ENCODE measurements around the gene PDE11A. TPM values are rescaled to one million over a fixed set of nuclear protein-coding genes. Genes with fewer than 3 reads are reported as not detected.
"Not testable (repeated sequence)": the region's sequence is repeated elsewhere in the genome, so short reads cannot be mapped to it uniquely, and the experiment has no call there.

The PDE11A gene
- total RNA-seq, 4 donors from 2014 or later = under 0.01 to 0.58 (median under 0.01) TPM; not detected in 1

- no peaks in the 10 kb centered on the region for H3K27me3 ChIP-seq
- intact Hi-C loops (cut with DNase I) = no loop called here
- no peak overlapping the region for H3K4me3 ChIP-seq
- no peak for DNase-seq (ENCODE audit: extremely low spot score)
- 80% methylated on average over 3 of the region's 3 CpGs for WGBS
- H3K9me3 ChIP-seq = no peaks in the 10 kb centered on the region
- TF ChIP-seq CTCF (IDR thresholded peaks at IDR 0.05) (no peak), POLR2AphosphoS5 (IDR thresholded peaks at IDR 0.05) (no peak), POLR2A (IDR thresholded peaks at IDR 0.05; ENCODE audit: low read depth) (no peak), EP300 (IDR thresholded peaks at IDR 0.05) (no peak)
- H3K4me1 ChIP-seq = no peaks in the 10 kb centered on the region
- H3K36me3 ChIP-seq = no peaks in the 10 kb centered on the region
- no peak overlapping the region for H3K27ac ChIP-seq (replicated peaks in 1 of 4)
Observed at GRCh38 chr2:177970670-177971454, 101.7 kb downstream of the PDE11A start.

- no peaks in the 10 kb centered on the region for H3K27me3 ChIP-seq
- no peaks in the 10 kb centered on the region for H3K4me1 ChIP-seq
- no peaks in the 10 kb centered on the region for H3K36me3 ChIP-seq
- no peaks in the 10 kb centered on the region for H3K9me3 ChIP-seq
- WGBS = 52% methylated on average over 1 of the region's 1 CpG
- H3K27ac ChIP-seq (replicated peaks in 1 of 4) = no peak overlapping the region
- no peak overlapping the region for H3K4me3 ChIP-seq
- intact Hi-C loops (cut with DNase I) = no loop called here
- TF ChIP-seq EP300 (IDR thresholded peaks at IDR 0.05) (no peak), CTCF (IDR thresholded peaks at IDR 0.05) (no peak), POLR2A (IDR thresholded peaks at IDR 0.05; ENCODE audit: low read depth) (no peak), POLR2AphosphoS5 (IDR thresholded peaks at IDR 0.05) (no peak)
- no peak for DNase-seq (ENCODE audit: extremely low spot score)
Observed at GRCh38 chr2:177964892-177965291, 107.7 kb downstream of the PDE11A start.

GRCh38 chr2:177952151-177952550 is 120.4 kb downstream of the PDE11A start:
- DNase-seq (ENCODE audit: extremely low spot score) = no peak
- H3K4me3 ChIP-seq = no peak overlapping the region
- 36% methylated on average over 1 of the region's 1 CpG for WGBS
- H3K9me3 ChIP-seq = no peaks in the 10 kb centered on the region
- TF ChIP-seq EP300 (IDR thresholded peaks at IDR 0.05) (no peak), CTCF (IDR thresholded peaks at IDR 0.05) (no peak), POLR2AphosphoS5 (IDR thresholded peaks at IDR 0.05) (no peak), POLR2A (IDR thresholded peaks at IDR 0.05; ENCODE audit: low read depth) (no peak)
- H3K27me3 ChIP-seq = peaks cover 0 to 5% (median 0%) of the 10 kb centered on the region in 4 donors
- no peak overlapping the region for H3K27ac ChIP-seq (replicated peaks in 1 of 4)
- H3K36me3 ChIP-seq = no peaks in the 10 kb centered on the region
- no peaks in the 10 kb centered on the region for H3K4me1 ChIP-seq
- intact Hi-C loops (cut with DNase I) = no loop called here

- H3K9me3 ChIP-seq; H3K27ac ChIP-seq (replicated peaks in 1 of 4); H3K27me3 ChIP-seq; DNase-seq (ENCODE audit: extremely low spot score); H3K4me1 ChIP-seq; H3K4me3 ChIP-seq; H3K36me3 ChIP-seq; intact Hi-C loops (cut with DNase I): not testable (repeated sequence)
- WGBS = 95% methylated on average over 1 of the region's 3 CpGs
Observed at GRCh38 chr2:177947598-177947997, 125.0 kb downstream of the PDE11A start.

GRCh38 chr2:177944530-177944929 is 128.0 kb downstream of the PDE11A start:
- H3K27ac ChIP-seq (replicated peaks in 1 of 4); intact Hi-C loops (cut with DNase I); H3K4me1 ChIP-seq; H3K9me3 ChIP-seq; DNase-seq (ENCODE audit: extremely low spot score); H3K27me3 ChIP-seq; H3K36me3 ChIP-seq; H3K4me3 ChIP-seq: not testable (repeated sequence)
- 96% methylated on average over 12 of the region's 14 CpGs for WGBS

GRCh38 chr2:177942731-177943130 is 129.8 kb downstream of the PDE11A start:
- Histone ChIP-seq H3K9me3 (no peaks in the 10 kb centered on the region), H3K27me3 (no peaks in the 10 kb centered on the region), H3K4me1 (no peaks in the 10 kb centered on the region), H3K4me3 (no peak overlapping the region), H3K36me3 (no peaks in the 10 kb centered on the region), H3K27ac (replicated peaks in 1 of 4) (no peak overlapping the region)
- intact Hi-C loops (cut with DNase I) = no loop called here
- TF ChIP-seq POLR2A (IDR thresholded peaks at IDR 0.05; ENCODE audit: low read depth) = no peak
- no peak for TF ChIP-seq EP300 (IDR thresholded peaks at IDR 0.05)
- no peak for TF ChIP-seq POLR2AphosphoS5 (IDR thresholded peaks at IDR 0.05)
- no peak for TF ChIP-seq CTCF (IDR thresholded peaks at IDR 0.05)
- 78% methylated on average over 1 of the region's 1 CpG for WGBS
- DNase-seq (ENCODE audit: extremely low spot score) = no peak
